SJCRH30 (cell line): ENCODE results near the gene PLIN5. TPM values are rescaled to one million over a fixed set of nuclear protein-coding genes. Genes with fewer than 3 reads are reported as not detected.
A peak's percentile ranks its signal among the peaks of the same experiment; 100 is the strongest.

Experiments used
- DNase-seq, 2 experiments: peaks; one replicate each; pipeline ENCODE4 v3.0.0-alpha.2; 2015 to 2020
- H3K27ac ChIP-seq: fragments of 250-450 bp; sonication (Bioruptor Pico); 2 replicates; pipeline ENCODE4 v1.5.1; 2020; ENCODE audit warnings: mild to moderate bottlenecking, moderate library complexity
- H3K27me3 ChIP-seq: fragments of 250-450 bp; sonication (Bioruptor Pico); 2 replicates; pipeline ENCODE4 v1.5.1; 2020; ENCODE audit warnings: mild to moderate bottlenecking, moderate library complexity
- H3K36me3 ChIP-seq: fragments of 250-450 bp; sonication (Bioruptor Pico); 2 replicates; pipeline ENCODE4 v1.5.1; 2020; ENCODE audit warnings: mild to moderate bottlenecking, moderate library complexity
- H3K4me1 ChIP-seq: fragments of 250-450 bp; sonication (Bioruptor Pico); 2 replicates; pipeline ENCODE4 v1.5.1; 2020; ENCODE audit warnings: mild to moderate bottlenecking, moderate library complexity
- H3K4me3 ChIP-seq: fragments of 250-450 bp; sonication (Bioruptor Pico); 2 replicates; pipeline ENCODE4 v1.5.1; 2020; ENCODE audit warnings: mild to moderate bottlenecking, moderate library complexity
- H3K9me3 ChIP-seq: fragments of 250-450 bp; sonication (Bioruptor Pico); replicated peaks from 2 replicates; pipeline ENCODE4 v1.5.1; 2020; ENCODE audit warnings: mild to moderate bottlenecking, moderate library complexity
- total RNA-seq: library from RNA; depleted of rRNA; stranded (reverse); fragments of >200 nt; shearing (Covaris generic); gene quantifications from 2 replicates; pipeline ENCODE4 v1.2.3, GENCODE V29; 2014

The PLIN5 gene
- total RNA-seq, 1 experiment from 2014 or later, result 1.1 TPM

DNA sequence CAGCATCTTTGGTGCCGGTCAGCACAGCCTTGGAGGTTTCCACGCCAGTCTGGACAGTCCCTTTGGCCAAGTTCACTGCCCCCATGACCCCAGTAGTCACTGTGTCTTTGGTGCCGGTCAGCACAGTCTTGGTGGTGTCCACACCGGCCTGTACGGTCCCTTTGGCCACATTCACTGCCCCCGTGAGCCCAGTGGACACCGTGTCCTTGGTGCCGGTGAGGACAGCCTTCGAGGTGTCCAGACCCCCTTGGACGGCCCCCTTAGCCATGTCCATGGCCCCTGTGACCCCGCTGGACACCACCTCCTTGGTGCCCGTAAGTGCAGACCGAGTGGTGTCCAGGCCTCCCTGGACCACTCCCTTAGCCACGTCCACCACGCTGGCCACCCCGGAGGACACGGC, 21.8 kb downstream of the PLIN5 start:
- Histone ChIP-seq H3K27ac (no peak overlapping the region), H3K27me3 (no peaks in the 10 kb centered on the region), H3K9me3 (no peaks in the 10 kb centered on the region), H3K4me1 (peaks cover 7% of the 10 kb centered on the region), H3K36me3 (no peaks in the 10 kb centered on the region), H3K4me3 (no peak overlapping the region)
- DNase-seq, result no peak

DNA sequence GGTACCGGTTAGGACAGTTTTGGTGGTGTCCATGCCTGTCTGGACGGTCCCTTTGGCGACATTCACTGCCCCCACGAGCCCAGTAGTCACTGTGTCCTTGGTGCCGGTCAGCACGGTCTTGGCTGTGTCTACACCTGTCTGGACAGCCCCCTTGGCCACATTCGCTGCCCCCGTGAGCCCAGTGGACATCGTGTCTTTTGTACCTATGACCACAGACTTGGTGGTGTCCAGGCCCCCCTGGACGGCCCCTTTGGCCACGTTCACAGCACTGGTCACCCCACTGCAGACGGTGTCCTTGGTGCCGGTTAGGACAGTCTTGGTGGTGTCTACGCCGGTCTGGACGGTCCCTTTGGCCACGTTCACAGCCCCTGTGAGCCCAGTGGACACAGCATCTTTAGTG, 23.0 kb downstream of the PLIN5 start:
- Histone ChIP-seq H3K27ac (no peak overlapping the region), H3K27me3 (no peaks in the 10 kb centered on the region), H3K36me3 (no peaks in the 10 kb centered on the region), H3K4me3 (no peak overlapping the region), H3K4me1 (peaks cover 2% of the 10 kb centered on the region), H3K9me3 (no peaks in the 10 kb centered on the region)
- DNase-seq, result no peak

DNA sequence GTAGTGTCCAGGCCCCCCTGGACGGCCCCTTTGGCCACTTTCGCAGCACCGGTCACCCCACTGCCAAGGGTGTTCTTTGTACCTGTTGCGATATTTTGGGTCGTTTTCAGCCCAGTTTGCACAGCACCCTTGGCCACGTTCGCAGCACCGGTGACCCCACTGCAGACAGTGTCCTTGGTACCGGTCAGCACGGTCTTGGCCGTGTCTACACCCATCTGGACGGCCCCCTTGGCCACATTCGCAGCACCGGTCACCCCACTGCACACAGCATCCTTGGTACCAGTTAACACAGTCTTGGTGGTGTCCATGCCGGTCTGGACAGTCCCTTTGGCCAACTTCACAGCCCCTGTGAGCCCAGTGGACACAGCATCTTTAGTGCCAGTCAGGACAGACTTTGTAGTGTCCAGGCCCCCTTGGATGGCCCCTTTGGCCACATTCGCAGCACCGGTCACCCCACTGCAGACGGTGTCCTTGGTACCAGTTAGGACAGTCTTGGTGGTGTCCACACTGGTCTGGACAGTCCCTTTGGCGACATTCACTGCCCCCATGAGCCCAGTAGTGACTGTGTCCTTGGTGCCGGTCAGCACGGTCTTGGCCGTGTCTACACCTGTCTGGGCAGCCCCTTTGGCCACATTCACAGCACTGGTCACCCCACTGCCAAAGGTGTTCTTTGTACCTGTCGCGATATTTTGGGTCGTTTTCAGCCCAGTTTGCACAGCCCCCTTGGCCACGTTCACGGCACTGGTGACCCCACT, 23.5 kb downstream of the PLIN5 start:
- DNase-seq, result no peak

DNA sequence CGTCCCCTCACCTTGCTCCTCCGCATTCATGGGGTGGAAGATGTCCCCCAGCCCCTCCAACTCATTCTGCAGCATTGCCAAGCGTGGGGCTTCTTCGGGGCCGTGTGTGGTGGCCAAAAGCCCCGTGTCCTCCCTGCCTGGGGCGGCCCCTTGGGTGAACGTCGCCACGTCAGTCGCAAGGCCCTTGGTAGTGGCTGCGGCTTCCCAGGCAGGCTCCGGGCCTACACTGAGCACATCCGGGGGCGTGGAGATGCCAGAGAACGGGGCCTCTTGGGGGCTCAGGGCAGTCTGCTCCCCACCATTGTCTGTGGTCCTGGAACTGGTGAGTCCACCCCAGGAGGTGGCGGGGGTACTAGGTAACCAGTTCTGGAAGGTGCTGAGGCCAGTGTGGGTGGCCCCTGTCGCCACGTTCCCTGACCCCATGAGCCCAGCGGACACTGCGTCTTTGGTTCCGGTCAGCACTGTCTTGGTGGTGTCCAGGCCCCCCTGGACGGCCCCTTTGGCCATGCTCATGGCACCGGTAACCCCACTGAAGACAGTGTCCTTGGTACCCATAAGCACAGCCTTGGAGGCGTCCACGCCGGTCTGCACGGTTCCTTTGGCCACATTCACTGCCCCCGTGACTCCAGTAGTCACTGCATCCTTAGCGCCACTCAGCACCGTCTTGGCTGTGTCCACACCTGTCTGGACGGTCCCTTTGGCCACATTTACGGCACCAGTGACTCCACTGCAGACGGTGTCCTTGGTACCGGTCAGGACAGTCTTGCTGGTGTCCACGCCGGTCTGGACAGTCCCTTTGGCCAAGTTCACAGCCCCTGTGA, 24.4 kb downstream of the PLIN5 start:
- Histone ChIP-seq H3K4me3 (no peak overlapping the region), H3K27me3 (no peaks in the 10 kb centered on the region), H3K36me3 (no peaks in the 10 kb centered on the region), H3K9me3 (no peaks in the 10 kb centered on the region), H3K27ac (no peak overlapping the region), H3K4me1 (no peaks in the 10 kb centered on the region)
- no peak for DNase-seq

More for the DNA sequence above, 23.5 kb downstream of the PLIN5 start:
- no peaks in the 10 kb centered on the region for H3K27me3 ChIP-seq
- H3K4me1 ChIP-seq, result no peaks in the 10 kb centered on the region
- no peak overlapping the region for H3K4me3 ChIP-seq
- H3K27ac ChIP-seq, result no peak overlapping the region
- no peaks in the 10 kb centered on the region for H3K36me3 ChIP-seq
- no peaks in the 10 kb centered on the region for H3K9me3 ChIP-seq

DNA sequence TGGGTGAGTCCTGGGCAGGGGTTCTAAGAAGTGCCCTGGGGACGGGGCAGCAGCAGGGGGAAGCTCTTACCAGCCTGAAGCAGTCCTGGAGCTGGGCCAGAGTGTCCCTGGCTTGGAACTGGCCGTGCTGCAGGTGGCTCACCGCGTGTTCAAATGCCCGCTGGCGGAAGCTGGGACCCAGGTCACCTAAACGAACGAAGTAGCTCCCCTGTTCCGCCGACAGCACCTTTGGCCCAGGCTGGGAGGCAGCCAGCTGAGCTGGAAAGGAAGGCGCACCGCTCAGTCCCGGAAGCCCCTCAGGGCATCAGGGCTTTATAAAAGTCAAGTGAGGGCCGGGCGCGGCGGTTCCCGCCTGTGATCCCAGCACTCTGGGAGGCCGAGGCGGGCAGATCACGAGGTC, 26.3 kb downstream of the PLIN5 start:
- DNase-seq, result no peak

DNA sequence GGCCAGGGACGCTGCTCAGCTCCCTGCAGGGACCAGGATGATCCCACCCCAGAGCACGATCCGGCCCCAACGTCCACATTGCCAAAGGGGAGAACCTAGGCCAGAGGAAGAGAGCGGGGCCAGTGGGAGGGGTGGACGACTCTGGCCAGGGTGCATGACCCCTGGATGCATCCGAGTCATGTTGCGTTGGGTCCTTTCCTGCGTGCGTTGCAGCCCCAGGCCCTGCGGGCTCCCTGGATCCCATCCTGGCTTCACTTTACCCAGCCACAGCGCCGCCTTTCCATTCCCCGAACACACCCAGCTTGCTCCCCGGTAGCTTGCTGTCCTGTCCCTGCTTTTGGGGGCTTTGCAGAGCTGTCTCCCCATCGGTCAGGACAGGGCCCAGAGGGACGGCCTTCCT, 27.2 kb downstream of the PLIN5 start:
- no peak overlapping the region for H3K27ac ChIP-seq
- H3K36me3 ChIP-seq, result no peaks in the 10 kb centered on the region
- no peak for DNase-seq
- peaks cover 12% of the 10 kb centered on the region for H3K4me1 ChIP-seq
- no peaks in the 10 kb centered on the region for H3K27me3 ChIP-seq
- no peak overlapping the region for H3K4me3 ChIP-seq
- no peaks in the 10 kb centered on the region for H3K9me3 ChIP-seq

More for the DNA sequence above, 26.3 kb downstream of the PLIN5 start:
- Histone ChIP-seq H3K27ac (no peak overlapping the region), H3K27me3 (no peaks in the 10 kb centered on the region), H3K36me3 (no peaks in the 10 kb centered on the region), H3K9me3 (no peaks in the 10 kb centered on the region), H3K4me3 (no peak overlapping the region), H3K4me1 (peaks cover 6% of the 10 kb centered on the region; the same call in 1 of the 2 replicates)

DNA sequence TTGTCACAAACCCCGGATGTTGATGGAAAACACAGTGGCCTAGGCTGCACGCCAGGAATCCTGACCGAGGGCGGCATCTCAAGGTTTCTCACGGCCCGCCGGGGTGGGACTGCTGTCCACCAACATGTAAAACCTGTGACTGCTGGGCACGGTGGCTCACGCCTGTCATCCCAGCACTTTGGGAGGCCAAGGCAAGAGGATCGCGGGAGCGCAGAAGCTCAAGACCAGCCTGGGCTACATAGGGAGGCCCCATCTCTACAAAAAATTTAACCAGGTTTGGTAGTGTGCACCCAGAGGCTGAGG, 27.9 kb downstream of the PLIN5 start:
- Histone ChIP-seq H3K4me3 (no peak overlapping the region), H3K27ac (no peak overlapping the region), H3K4me1 (peaks cover 18% of the 10 kb centered on the region), H3K36me3 (no peaks in the 10 kb centered on the region), H3K27me3 (no peaks in the 10 kb centered on the region), H3K9me3 (no peaks in the 10 kb centered on the region)
- no peak for DNase-seq

DNA sequence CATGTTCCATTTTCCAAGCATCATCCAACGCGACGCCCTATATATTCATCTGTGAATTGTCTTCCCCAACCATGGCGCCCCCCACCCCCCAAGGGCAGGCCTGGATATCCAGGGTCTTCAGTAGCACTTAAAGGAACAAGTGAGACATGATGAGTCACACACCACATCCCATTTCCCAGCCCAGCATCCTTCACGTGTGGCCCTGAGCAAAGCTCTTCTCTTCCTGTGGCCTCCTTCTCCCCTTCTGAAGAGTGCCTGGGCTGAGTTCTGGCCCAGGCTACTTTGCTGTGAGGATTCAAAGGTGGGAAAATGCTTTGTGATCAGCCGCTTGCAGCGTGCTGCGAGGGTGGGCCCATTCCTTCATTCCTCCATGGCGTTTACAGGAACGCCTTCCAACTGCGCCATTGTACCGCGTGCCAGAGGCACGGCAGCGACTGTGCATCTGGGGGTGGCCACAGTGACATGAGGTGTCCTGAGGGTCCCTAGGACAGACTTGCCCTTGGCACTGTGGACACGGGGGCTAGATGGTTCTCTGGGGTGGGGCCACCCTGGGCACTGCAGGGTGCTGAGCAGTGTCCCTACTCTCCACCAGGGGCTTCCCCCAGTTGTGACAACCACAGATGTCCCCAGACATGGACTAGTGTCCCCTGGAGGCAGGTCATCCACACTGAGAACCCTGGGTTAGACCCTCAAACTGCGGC, 28.4 kb downstream of the PLIN5 start:
- Histone ChIP-seq H3K9me3 (no peaks in the 10 kb centered on the region), H3K4me1 (peaks cover 18% of the 10 kb centered on the region), H3K4me3 (no peak overlapping the region), H3K27ac (no peak overlapping the region), H3K27me3 (no peaks in the 10 kb centered on the region), H3K36me3 (no peaks in the 10 kb centered on the region)
- no peak for DNase-seq

DNA sequence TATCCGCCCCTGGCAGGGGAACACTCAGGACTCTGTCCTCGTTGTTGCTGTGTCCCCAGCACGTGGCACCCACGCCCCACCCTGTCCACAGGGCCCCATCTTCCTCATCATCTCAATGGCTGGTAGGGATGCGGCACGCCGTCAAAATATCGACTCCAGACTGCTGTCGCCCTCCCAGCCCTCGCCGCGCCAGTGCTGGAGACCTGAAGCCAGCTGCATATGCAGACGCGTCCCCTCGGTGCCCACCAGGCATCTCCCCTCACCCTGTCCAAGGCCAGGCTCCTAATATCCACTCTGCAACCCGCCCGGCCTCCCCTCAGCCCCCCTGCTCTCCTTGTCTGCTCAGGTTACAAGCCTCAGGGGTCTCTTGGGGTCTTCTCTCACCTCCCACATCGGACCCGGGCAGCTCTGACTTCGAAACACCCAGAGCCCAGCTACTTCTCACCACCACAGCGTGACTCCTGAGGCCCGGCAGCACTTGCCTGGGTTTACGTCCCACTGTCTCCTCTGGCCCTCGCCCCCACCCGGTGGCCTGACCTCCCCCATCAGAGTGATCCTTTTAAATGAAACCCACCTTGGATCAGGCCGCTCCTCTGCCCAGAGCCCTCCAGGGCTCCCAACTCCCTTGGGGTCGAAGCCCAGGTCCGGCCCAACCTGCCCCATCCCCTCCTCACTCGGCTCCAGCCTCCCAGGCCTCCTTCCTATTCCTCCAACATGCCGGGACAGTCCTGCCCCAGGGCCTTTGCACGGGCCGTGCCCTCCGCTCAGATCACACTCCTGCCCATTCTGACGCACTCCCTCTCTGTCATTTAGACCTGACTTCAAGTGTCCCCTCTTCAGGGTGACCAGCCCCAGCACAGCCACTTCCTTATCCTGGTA, 29.2 kb downstream of the PLIN5 start:
- Histone ChIP-seq H3K4me3 (no peak overlapping the region), H3K9me3 (no peaks in the 10 kb centered on the region), H3K27ac (no peak overlapping the region), H3K27me3 (no peaks in the 10 kb centered on the region), H3K4me1 (peaks cover 18% of the 10 kb centered on the region), H3K36me3 (no peaks in the 10 kb centered on the region)
- no peak for DNase-seq

DNA sequence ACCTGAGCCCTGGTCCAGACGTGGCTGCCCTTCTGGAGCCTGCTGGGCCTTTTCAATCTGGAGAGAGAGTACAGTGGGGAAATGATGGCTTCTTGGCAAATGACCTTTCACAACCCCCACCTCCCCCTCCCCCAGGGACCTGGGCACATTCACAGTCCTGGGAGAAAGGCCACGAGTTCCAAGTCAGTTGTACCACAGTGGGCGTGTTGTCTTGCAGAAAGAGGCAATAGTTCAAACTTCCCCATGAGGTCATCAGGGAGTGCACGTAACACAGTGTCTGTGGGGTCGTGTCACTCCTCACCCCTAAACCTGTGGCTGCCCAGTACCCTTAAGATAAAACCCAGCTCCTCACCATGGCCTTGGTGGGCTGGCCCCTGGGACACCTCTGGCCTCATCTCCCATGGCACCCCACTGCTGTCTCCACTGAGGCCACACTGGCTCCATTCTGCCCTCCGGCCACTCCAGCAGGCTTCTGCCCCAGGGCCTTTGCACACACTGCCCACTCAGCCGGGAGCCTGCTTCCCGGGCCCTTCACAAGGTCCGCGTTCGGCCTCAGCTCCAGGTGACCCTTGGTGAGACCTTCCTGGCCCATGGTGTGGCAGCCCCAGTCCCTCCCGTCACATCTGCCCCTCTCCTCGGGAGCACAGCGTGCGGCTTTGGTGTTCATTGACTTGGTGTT, 30.0 kb downstream of the PLIN5 start:
- Histone ChIP-seq H3K27ac (no peak overlapping the region), H3K9me3 (no peaks in the 10 kb centered on the region), H3K4me1 (peaks cover 18% of the 10 kb centered on the region), H3K4me3 (no peak overlapping the region), H3K36me3 (no peaks in the 10 kb centered on the region), H3K27me3 (no peaks in the 10 kb centered on the region)
- DNase-seq, result no peak

DNA sequence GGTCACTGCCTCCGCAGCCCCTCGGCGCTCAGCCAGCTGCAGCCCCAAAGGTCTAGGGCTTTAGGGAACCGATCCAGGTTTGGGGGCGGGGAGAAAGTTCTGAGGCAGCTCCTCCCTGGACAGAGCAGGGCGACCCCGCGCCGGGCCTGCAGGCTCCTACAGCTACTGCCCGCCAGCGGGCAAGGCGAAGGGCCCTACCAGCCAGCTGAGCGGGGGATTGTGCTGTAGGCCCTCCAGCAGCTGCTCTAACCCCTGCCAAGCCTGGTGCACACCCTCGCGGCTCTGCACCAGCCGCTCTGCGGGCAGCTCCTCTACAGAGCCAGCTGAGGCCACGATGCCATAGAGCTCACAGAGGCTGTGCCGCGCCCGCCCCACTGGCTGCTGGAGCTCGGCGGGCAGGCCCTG, 30.7 kb downstream of the PLIN5 start:
- Histone ChIP-seq H3K4me3 (no peak overlapping the region), H3K27ac (no peak overlapping the region), H3K4me1 (peaks cover 18% of the 10 kb centered on the region), H3K27me3 (no peaks in the 10 kb centered on the region), H3K36me3 (no peaks in the 10 kb centered on the region), H3K9me3 (no peaks in the 10 kb centered on the region)
- DNase-seq, result no peak

DNA sequence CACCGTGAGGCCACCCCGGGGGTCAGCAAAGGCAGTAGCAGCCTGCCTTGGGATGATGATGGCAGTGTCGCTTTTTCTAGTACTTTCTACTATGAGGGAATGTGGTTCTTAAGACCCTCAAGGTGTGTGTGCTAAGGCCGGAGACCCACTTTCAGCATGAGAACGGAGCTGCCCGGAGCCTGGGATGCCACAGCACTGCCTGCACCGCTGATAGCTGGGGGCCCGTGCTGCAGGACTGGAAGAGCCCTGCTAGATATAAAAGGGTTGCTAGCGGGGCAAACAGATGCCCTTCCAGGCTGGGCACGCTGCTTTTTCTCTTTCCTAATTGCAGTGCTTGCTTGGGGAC, 31.2 kb downstream of the PLIN5 start:
- H3K4me3 ChIP-seq, result no peak overlapping the region
- DNase-seq, result no peak
- peaks cover 18% of the 10 kb centered on the region for H3K4me1 ChIP-seq
- H3K27ac ChIP-seq, result no peak overlapping the region; the same call in 1 of the 2 replicates
- no peaks in the 10 kb centered on the region for H3K27me3 ChIP-seq
- no peaks in the 10 kb centered on the region for H3K9me3 ChIP-seq
- no peaks in the 10 kb centered on the region for H3K36me3 ChIP-seq

DNA sequence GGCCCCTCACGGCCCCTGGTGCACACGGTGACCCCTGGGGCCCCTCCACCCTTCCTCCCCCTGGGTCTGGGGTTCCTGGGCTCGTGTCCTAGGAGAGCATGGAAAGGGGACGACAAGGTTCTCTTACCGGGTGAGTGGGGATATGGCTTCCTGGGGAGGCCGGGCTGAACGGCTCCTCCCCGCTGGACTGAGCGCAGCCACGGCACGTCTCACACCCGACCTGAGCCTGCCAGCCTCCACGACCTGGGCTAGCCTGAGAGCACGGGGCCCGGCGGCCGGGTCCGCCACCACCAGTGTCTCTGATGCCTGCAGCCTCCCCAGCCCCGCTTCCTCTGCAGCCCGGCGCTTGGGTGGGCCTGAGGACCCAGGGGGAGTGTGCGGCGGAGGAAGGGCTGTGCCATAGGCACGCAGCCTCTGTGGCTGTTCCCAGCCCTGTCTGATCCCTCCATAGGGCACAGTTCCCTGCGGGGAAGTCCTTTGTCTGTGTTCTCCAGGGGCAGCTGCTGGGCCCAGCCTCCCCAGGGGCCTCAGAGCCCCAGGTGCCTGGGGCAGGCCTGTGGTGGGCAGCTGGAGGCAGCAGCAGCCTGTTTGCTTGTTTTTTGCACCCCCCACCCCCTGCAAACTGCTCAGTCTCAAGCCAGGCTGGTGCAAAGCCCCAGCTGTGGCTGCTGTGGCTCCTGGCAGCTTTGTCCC, 31.7 kb downstream of the PLIN5 start:
- H3K9me3 ChIP-seq, result no peaks in the 10 kb centered on the region
- no peak overlapping the region for H3K4me3 ChIP-seq
- H3K27ac ChIP-seq, result peak overlapping the region; percentile 63
- peak; percentile 84 for DNase-seq
- H3K27me3 ChIP-seq, result no peaks in the 10 kb centered on the region
- H3K4me1 ChIP-seq, result peaks cover 18% of the 10 kb centered on the region
- H3K36me3 ChIP-seq, result no peaks in the 10 kb centered on the region
